ENCODE measurements around the gene PHF21B.

The PHF21B gene

GRCh38 chr22:45014654-45015053, 4.8 kb upstream of the PHF21B start:
- no peak for DNase-seq (ENCODE audit: low read depth in 2 of 2)

GRCh38 chr22:45013138-45013537, 3.3 kb upstream of the PHF21B start:
- DNase-seq (ENCODE audit: low read depth in 2 of 2), result no peak

- no peak for DNase-seq (ENCODE audit: low read depth in 2 of 2)
Measured at GRCh38 chr22:45010532-45010900, 711 bp upstream of the PHF21B start.

GRCh38 chr22:45008751-45009605, 827 bp downstream of the PHF21B start:
- no peak for DNase-seq (ENCODE audit: low read depth in 2 of 2)

GRCh38 chr22:45008186-45008681, 1.6 kb downstream of the PHF21B start:
- DNase-seq (ENCODE audit: low read depth in 2 of 2), result no peak

GRCh38 chr22:45007391-45008185, 2.2 kb downstream of the PHF21B start:
- no peak for DNase-seq (ENCODE audit: low read depth in 2 of 2)

GRCh38 chr22:45006964-45007390, 2.8 kb downstream of the PHF21B start:
- DNase-seq (ENCODE audit: low read depth in 2 of 2), result no peak

GRCh38 chr22:45006111-45006963, 3.5 kb downstream of the PHF21B start:
- no peak for DNase-seq (ENCODE audit: low read depth in 2 of 2)

- DNase-seq (ENCODE audit: low read depth in 2 of 2), result no peak
Measured at GRCh38 chr22:45001653-45002052, 8.2 kb downstream of the PHF21B start.

- no peak for DNase-seq (ENCODE audit: low read depth in 2 of 2)
Measured at GRCh38 chr22:45000330-45000729, 9.5 kb downstream of the PHF21B start.

- no peak for DNase-seq (ENCODE audit: low read depth in 2 of 2)
Measured at GRCh38 chr22:44999687-45000086, 10.1 kb downstream of the PHF21B start.

GRCh38 chr22:44999231-44999630, 10.6 kb downstream of the PHF21B start:
- no peak for DNase-seq (ENCODE audit: low read depth in 2 of 2)

GRCh38 chr22:44998296-44998695, 11.5 kb downstream of the PHF21B start:
- DNase-seq (ENCODE audit: low read depth in 2 of 2), result no peak

GRCh38 chr22:44997060-44997459, 12.7 kb downstream of the PHF21B start:
- no peak for DNase-seq (ENCODE audit: low read depth in 2 of 2)

GRCh38 chr22:44996648-44997047, 13.2 kb downstream of the PHF21B start:
- no peak for DNase-seq (ENCODE audit: low read depth in 2 of 2)

GRCh38 chr22:44996120-44996519, 13.7 kb downstream of the PHF21B start:
- no peak for DNase-seq (ENCODE audit: low read depth in 2 of 2)

- no peak for DNase-seq (ENCODE audit: low read depth in 2 of 2)
Measured at GRCh38 chr22:44995715-44996114, 14.1 kb downstream of the PHF21B start.

GRCh38 chr22:44995105-44995514, 14.7 kb downstream of the PHF21B start:
- no peak for DNase-seq (ENCODE audit: low read depth in 2 of 2)

- no peak for DNase-seq (ENCODE audit: low read depth in 2 of 2)
Measured at GRCh38 chr22:44994399-44995104, 15.3 kb downstream of the PHF21B start.

GRCh38 chr22:44992166-44992565, 17.6 kb downstream of the PHF21B start:
- no peak for DNase-seq (ENCODE audit: low read depth in 2 of 2)

- no peak for DNase-seq (ENCODE audit: low read depth in 2 of 2)
Measured at GRCh38 chr22:44991218-44991617, 18.6 kb downstream of the PHF21B start.

All from activated CD4-positive, alpha-beta T cell treated with anti-CD3 and anti-CD28 coated beads for 24 hours (primary cell).